PFSK-1 (cell line): ENCODE data around the gene MIGA1.

ENCODE experiments used
- FOXP2 ChIP-seq: optimal IDR thresholded peaks from 2 replicates; pipeline ENCODE3; 2011; ENCODE audit warnings: borderline replicate concordance, control low read depth, inconsistent platforms; ENCODE audit not compliant: insufficient read depth; ENCODE audit errors: extremely low read length, extremely low read depth
- POLR2AphosphoS5 ChIP-seq: IDR thresholded peaks from 2 replicates; pipeline ENCODE4 v1.6.1; 2012; ENCODE audit warnings: low read depth, mild to moderate bottlenecking, control low read depth, low read length, moderate library complexity
- SIN3A ChIP-seq: IDR thresholded peaks from 2 replicates; pipeline ENCODE4 v1.6.1; 2012; ENCODE audit warnings: mild to moderate bottlenecking, low read length, moderate library complexity, borderline replicate concordance; ENCODE audit not compliant: insufficient read depth
- TAF1 ChIP-seq: IDR thresholded peaks from 2 replicates; pipeline ENCODE4 v1.6.1; 2012; ENCODE audit warnings: low read length, control low read depth, borderline replicate concordance; ENCODE audit not compliant: insufficient read depth
- TF ChIP-seq, protein P1 (sequence below), 2 experiments: IDR thresholded peaks; 2 replicates each; pipeline versions ENCODE4 v1.6.1 to v1.8.0; 2011 to 2012; ENCODE audit warnings: low read depth in 2 of 2, low read length in 2 of 2, control low read depth in 1 of 2, inconsistent platforms in 1 of 2, mild to moderate bottlenecking in 1 of 2, moderate library complexity in 1 of 2; ENCODE audit not compliant: insufficient read depth in 1 of 2

MIGA1 gene

GRCh38 chr1:77889671-77890070 is 110.2 kb downstream of the MIGA1 start:
- TF ChIP-seq FOXP2: no peak
- TF ChIP-seq TAF1: no peak
- TF ChIP-seq, protein P1, sequence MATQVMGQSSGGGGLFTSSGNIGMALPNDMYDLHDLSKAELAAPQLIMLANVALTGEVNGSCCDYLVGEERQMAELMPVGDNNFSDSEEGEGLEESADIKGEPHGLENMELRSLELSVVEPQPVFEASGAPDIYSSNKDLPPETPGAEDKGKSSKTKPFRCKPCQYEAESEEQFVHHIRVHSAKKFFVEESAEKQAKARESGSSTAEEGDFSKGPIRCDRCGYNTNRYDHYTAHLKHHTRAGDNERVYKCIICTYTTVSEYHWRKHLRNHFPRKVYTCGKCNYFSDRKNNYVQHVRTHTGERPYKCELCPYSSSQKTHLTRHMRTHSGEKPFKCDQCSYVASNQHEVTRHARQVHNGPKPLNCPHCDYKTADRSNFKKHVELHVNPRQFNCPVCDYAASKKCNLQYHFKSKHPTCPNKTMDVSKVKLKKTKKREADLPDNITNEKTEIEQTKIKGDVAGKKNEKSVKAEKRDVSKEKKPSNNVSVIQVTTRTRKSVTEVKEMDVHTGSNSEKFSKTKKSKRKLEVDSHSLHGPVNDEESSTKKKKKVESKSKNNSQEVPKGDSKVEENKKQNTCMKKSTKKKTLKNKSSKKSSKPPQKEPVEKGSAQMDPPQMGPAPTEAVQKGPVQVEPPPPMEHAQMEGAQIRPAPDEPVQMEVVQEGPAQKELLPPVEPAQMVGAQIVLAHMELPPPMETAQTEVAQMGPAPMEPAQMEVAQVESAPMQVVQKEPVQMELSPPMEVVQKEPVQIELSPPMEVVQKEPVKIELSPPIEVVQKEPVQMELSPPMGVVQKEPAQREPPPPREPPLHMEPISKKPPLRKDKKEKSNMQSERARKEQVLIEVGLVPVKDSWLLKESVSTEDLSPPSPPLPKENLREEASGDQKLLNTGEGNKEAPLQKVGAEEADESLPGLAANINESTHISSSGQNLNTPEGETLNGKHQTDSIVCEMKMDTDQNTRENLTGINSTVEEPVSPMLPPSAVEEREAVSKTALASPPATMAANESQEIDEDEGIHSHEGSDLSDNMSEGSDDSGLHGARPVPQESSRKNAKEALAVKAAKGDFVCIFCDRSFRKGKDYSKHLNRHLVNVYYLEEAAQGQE (IDR thresholded peaks at IDR 0.05; ENCODE audit: insufficient read depth in 1 of 2, low read depth in 2 of 2, low read length in 2 of 2): no peak
- no peak for TF ChIP-seq POLR2AphosphoS5
- no peak for TF ChIP-seq SIN3A

GRCh38 chr1:77891200-77891599 is 111.8 kb downstream of the MIGA1 start:
- no peak for TF ChIP-seq POLR2AphosphoS5
- TF ChIP-seq TAF1: no peak
- TF ChIP-seq SIN3A: no peak
- TF ChIP-seq, protein P1 (IDR thresholded peaks at IDR 0.05; ENCODE audit: insufficient read depth in 1 of 2, low read depth in 2 of 2, low read length in 2 of 2): no peak
- no peak for TF ChIP-seq FOXP2

DNA sequence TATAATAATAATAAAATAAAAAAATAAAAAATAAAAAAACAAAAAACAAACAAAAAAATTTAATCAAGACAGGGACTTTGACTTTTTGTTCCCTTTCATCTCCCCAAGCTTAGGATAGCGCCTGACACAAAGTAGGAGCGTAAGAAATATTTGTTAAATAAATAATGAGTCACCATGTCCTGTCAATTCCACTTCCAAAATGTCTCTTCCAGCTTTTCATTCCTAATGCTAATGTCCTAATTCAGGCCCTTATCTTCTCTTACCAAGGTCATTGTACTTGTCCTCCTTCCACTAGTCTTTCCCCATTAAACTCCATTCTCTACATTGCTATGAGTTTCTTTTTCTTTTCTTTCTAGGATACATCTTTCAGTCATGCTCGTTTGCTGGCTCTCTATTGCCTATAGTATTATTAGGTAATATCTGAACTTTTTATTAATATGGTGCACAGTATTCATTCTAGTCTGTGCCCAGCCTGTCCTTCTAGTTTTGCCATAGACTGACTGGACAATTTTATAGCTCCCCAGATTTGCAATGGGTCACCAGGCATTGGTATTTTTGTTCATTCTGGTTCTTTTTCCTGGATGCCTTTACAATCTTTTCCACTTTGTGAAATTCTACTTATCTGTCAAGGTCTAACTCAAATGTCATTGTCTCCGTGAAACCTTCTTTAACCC is 120.3 kb downstream of the MIGA1 start:
- no peak for TF ChIP-seq TAF1
- TF ChIP-seq, protein P1 (IDR thresholded peaks at IDR 0.05; ENCODE audit: insufficient read depth in 1 of 2, low read depth in 2 of 2, low read length in 2 of 2): no peak
- TF ChIP-seq SIN3A: no peak
- TF ChIP-seq FOXP2: no peak
- no peak for TF ChIP-seq POLR2AphosphoS5

- TF ChIP-seq SIN3A (no peak), FOXP2 (no peak), POLR2AphosphoS5 (no peak), TAF1 (no peak)
- TF ChIP-seq, protein P1 (IDR thresholded peaks at IDR 0.05; ENCODE audit: insufficient read depth in 1 of 2, low read depth in 2 of 2, low read length in 2 of 2): no peak
Observed at GRCh38 chr1:77900687-77901293, 121.3 kb downstream of the MIGA1 start.

GRCh38 chr1:77905603-77906002 is 126.2 kb downstream of the MIGA1 start:
- TF ChIP-seq, protein P1 (IDR thresholded peaks at IDR 0.05; ENCODE audit: insufficient read depth in 1 of 2, low read depth in 2 of 2, low read length in 2 of 2): no peak
- TF ChIP-seq POLR2AphosphoS5 (no peak), TAF1 (no peak), FOXP2 (no peak), SIN3A (no peak)
